GM12892 (cell line): ENCODE results near the gene ADCY7.

Experiments used
- DNase-seq: peaks from one replicate; pipeline ENCODE4 v3.0.0; 2011; ENCODE audit not compliant: insufficient read length
- FAIRE-seq: peaks from 2 replicates; lab custom pipeline; 2011; peaks lifted over from hg19 to GRCh38; lab: Jason Lieb, UNC
- POLR2A ChIP-seq: IDR thresholded peaks from 2 replicates; pipeline ENCODE4 v1.6.1; 2011; ENCODE audit warnings: low read depth, low read length, control low read depth
- POLR2AphosphoS5 ChIP-seq: IDR thresholded peaks from 2 replicates; pipeline ENCODE4 v1.6.1; 2011; ENCODE audit warnings: low read depth, low read length, control low read depth
- TAF1 ChIP-seq: IDR thresholded peaks from 2 replicates; pipeline ENCODE4 v1.6.1; 2011; ENCODE audit warnings: low read depth, mild to moderate bottlenecking, control low read depth, low read length, borderline replicate concordance

ADCY7 gene

DNA sequence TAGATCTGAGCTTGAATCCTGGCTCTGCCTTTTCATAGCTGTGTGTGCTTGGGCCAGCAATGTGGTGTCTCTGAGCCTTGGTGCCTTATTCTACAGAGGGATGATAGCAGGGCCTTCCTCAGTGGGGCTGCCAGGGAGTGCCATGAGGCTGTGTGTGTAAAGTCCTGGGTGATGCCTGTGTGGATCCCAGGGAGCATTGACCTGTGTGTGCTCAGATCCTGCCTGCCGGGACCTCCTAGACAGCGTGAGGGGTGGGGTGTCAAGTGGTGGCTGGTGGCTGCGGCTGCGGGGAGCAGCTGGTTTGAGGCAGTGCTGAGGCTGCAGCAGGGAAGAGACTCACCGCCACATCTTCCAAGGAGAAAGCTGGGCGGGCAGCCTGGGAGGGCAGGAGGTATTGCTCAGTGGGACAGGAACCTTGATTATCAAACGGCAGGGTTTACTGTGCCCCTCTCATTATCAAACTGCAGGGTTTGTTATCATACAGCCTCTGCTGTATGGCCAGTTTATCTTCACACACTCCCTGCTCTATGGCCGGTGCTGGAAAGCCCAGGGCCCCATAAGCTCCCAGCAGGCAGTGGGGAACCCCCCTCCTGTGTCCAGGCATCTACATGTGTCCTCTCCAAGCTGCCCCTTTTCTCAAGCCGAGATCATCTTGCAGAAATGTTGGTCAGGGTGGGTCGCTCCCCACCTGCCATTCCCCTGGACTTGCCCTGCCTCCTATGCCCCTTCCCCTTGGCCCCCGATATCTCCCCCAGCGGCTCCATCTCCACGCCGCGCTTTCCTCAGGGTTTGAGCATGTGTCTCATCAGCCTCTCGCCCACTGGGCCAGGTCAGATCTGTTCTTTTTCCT, 3.1 kb upstream of the ADCY7 start:
- no peak for DNase-seq
- TF ChIP-seq POLR2AphosphoS5 = no peak
- TF ChIP-seq POLR2A = no peak
- no peak for TF ChIP-seq TAF1
- FAIRE-seq = peak; percentile 17

DNA sequence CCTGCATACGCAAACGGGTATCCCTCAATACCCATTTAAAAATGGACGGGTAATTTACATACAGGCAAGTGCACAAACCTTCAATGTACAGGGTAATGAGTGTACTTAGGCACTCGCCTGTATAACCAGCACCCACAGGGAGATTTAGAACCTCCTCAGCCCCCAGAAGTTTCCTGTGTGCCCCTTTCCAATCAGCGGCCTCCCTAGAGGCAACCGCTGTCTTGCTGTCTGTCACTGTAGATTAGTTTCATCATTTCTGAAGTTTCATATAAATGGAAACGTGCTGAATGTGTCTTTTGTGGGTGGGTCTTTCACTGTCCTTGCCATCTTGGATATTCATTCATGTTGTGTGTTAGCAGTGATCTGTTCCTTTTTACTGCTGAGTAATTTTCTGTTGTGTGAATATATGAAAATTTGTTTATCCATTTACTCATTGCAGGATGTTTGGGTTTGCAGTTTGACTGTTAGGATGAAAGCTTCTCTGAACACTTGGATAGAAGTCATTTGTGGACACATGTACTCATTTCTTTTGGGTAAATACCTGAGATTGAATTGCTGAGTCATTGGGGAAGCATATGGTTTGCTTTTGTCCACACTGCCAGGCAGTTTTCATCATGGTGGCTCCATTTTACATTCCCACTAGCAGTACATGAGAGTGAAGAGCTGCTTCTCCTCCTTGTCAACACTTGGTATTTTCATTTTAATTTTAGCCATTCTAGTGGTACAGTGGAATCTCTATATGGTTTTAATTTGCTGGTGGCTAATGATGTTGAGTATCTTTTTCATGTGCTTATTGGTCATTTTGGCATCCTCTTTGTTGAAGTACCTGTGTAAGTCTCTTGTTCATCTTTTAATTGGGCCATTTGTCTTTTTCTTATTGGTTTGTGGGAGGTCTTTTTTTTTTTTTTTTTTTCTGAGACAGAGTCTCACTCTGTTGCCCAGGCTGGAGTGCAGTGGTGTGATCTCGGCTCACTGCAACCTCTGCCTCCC, 2.1 kb upstream of the ADCY7 start:
- no peak for DNase-seq
- no peak for TF ChIP-seq POLR2A
- TF ChIP-seq POLR2AphosphoS5 = no peak
- TF ChIP-seq TAF1 = no peak
- FAIRE-seq = peak; percentile 53

GRCh38 chr16:50265260-50265659, 1.1 kb upstream of the ADCY7 start:
- DNase-seq (no peak), FAIRE-seq (peak; percentile 73)
- TF ChIP-seq POLR2A (no peak), POLR2AphosphoS5 (no peak), TAF1 (no peak)

GRCh38 chr16:50265716-50266336, 525 bp upstream of the ADCY7 start:
- TF ChIP-seq POLR2A (0 out of 2 replicates have a peak, but pooled peaks have one; percentile 28), POLR2AphosphoS5 (no peak), TAF1 (no peak)
- FAIRE-seq (no peak), DNase-seq (no peak)

DNA sequence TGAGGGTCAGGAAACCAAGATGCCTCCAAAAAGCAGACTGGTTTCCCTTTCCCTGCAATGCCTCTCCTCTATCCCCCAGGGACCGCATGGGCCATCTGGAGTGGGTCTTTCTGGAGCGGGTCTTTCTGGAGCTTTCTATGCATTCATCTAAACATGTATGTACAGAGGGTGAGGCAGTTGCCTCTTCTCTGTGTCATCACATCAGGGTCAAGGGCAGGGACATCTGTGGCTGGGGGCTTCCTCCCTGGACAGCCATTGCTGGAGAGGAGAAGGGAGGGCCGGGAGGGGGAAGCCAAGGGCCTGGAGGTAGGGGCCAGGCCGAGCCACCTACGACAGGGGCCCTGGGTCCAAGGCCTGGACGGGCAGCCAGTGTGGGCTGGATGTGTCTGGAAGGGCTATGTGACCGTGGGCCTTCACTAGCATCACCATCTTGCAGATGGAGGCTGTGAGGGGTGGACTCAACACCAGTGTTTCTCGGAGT, 840 bp downstream of the ADCY7 start:
- FAIRE-seq (no peak), DNase-seq (no peak)
- TF ChIP-seq POLR2A (no peak), POLR2AphosphoS5 (no peak), TAF1 (no peak)

DNA sequence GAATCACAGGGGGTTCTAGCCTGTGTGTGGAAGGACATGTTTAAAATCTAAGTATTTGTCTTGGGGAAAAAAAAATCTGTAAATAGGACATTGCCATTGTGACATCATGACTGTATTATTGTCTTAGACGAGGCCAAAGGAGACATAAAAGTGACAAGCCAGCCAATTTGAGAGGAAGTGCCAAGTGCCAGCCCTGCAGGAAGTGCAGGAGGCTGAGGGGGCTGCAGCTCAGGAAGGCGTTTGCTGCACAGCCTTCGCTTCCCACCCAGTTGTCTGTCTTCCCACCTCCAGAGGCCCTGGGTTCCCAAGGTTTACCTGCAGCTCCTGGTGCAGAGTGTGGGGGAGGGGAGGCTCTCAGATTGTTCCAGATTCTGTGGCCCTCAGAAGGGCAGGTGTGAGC, 1.3 kb downstream of the ADCY7 start:
- DNase-seq (no peak), FAIRE-seq (no peak)
- TF ChIP-seq POLR2A (no peak), POLR2AphosphoS5 (no peak), TAF1 (no peak)

- TF ChIP-seq POLR2A = no peak
- no peak for TF ChIP-seq POLR2AphosphoS5
- no peak for TF ChIP-seq TAF1
Measured at GRCh38 chr16:50268352-50268751, 2.0 kb downstream of the ADCY7 start.

GRCh38 chr16:50269061-50269705, 2.8 kb downstream of the ADCY7 start:
- TF ChIP-seq POLR2A (no peak), TAF1 (no peak), POLR2AphosphoS5 (no peak)
- DNase-seq = no peak
- FAIRE-seq = no peak

More at GRCh38 chr16:50268352-50268751, 2.0 kb downstream of the ADCY7 start:
- FAIRE-seq = no peak
- DNase-seq = no peak

GRCh38 chr16:50269769-50270509, 3.6 kb downstream of the ADCY7 start:
- TF ChIP-seq TAF1 (no peak), POLR2AphosphoS5 (no peak), POLR2A (no peak)
- no peak for FAIRE-seq
- no peak for DNase-seq
